ENCODE data around the gene COPB2.
A peak's percentile ranks its signal among the peaks of the same experiment; 100 is the strongest.
"Not testable (repeated sequence)": the region's sequence is repeated elsewhere in the genome, so short reads cannot be mapped to it uniquely, and the experiment has no call there.

The COPB2 gene

DNA sequence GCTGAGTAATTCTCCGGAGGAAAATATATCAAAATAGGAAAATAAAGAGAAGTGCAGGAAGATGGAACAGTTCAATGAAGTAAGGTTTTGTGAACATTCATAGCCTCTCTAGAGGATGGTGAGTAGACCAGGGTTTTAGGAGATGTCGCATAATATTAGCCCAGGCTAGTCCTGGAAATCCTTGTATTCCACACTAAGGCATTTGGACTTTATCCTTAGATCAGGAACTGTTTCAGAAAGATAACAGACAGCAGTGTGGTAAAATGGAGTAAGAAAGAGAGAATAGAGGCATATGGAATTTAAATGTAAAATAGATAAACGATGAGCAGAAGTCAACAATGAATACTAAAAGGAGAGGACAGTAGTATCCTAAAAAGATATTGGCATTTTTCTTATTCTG, 12.1 kb downstream of the COPB2 start:
- no peak for DNase-seq

DNA sequence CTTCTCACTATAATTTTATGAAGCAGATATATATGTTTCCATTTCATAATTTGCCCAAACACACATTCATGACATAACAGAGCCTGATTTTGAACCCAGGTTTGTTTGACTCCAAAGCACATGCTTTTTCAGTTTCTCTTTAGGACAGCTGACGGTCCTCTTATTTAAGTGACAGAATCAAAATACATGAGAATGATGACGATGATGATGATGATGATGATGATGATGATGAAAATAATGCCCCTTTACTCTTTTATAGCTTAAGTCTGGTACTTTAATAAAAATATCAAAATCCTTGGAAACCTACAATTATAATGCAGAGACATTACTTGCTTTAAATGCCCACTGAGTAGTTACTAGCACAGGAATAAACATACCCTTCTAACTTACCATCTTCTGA, 15.3 kb downstream of the COPB2 start:
- no peak for DNase-seq

DNA sequence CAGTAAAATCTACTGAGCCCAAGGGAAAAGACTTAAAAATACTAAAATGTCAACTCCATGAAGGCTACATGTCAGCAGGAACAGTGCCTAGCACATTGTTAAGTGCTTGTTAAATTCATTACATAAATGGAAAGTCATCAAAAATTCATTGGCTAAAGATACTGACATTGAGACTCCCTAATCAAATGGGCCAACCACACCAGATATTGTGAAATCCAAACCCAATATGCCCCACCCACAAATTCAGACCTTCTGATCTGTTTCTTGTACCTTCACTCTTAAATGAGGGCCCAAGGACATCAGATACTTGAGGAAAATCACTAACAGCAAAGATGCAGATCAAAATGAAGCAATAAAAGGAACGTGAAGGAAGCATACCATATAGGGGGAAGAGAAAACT, 24.9 kb downstream of the COPB2 start:
- DNase-seq = no peak

DNA sequence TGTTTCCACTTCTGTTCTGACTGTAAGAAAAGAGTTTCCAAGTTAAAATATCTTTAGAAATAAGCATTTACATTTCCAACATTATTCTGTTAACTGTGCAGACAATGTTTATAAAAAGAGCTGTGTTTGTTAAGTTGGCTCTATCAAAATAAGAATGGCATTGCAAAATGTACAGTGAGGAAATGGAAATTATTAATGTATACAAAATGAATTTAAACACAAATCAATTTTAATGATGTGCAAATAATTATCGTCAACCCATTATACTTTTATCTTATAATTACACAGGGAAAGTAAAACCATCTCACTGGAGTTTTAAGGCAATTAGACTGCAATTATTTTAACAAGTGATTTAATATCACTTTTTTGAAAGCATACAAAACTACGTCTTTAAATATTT, 28.2 kb downstream of the COPB2 start:
- DNase-seq = no peak

DNA sequence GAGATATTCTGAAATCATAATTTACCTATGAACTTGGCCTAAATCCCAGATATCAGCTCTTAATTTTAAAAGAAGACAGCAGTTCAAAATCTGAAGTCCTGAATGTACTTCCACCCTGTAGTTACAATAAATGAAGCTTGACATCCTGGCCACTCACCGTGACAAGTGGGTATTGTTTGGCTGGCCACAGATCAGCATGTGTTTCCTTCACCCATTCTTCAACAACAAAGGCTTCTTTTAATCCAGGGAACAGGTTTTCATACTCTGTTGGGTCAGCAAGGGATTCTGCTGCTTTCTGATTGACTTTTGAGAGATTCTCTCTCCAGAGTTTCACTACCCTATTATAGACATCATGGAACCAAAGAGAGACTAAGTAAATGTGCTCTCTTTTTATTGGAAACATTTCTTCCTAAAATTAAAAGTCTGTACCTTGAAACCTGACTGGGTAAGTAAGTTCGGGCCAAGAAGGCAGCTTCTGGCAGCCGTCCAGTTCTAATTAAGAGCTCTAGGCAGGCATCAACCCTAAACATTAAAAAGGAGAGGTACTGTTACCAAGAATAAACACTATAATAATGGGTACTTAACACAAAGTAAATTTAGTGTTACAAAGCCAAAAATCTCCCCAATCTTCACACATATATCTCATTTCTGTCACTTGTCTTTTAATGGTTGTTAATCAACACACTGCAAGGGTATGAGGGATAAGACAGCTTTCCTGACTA, 30.4 kb downstream of the COPB2 start:
- DNase-seq = no peak

DNA sequence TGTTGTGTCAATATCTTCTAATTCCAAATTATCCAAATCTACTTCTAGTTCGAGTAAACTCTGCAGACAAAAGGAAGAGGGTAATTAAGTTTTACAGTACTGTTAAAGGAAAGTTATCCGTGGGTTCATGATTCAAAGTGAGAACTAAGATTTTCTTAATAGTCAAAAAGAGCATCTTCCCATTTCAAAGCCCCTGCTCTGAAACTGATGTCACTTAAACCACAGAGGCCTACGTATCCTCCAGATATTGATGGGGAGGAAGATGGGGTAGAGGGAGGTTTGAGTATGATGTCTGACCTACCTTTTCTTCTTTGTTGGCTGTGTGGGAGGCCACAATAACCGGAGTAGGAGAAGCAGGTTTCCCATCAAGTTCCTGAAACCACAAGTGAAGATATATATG, 31.5 kb downstream of the COPB2 start:
- DNase-seq = no peak

DNA sequence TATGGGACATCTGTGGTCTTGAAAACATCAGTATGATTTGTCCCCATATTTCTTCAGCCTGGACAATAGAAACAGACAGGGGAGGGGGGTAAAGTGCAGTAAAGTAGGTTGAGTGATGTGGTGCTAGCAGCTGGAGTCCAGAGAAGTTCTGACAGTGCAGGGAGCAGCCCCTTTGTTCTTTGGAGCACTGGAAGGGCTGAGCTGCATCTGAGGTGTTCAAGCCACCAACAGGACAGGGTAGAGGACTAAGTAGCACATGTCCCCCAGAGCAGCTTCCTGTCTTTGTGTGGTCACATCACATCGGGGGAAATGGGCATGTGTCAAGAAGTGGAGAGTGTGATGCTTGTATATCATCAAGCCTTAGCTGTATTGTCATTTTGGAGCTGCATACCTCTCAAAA, 33.6 kb downstream of the COPB2 start:
- DNase-seq = no peak

DNA sequence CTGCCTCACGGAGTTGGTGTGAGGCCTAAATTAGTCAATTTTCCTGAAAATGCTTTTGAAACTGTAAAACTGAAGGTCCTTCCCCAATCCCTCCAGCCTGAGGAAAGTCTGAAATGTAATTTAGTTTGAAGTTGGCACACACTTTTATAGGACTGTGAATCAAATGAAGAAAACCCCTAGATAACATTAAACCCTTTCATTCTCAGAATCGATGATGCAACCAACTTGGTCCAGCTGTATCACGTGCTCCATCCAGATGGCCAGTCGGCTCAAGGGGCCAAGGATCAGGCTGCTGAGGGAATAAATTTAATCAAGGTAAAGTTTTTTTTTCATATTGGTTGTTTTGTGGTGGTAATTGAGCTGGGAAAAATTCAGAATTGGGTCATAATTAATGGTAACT, 34.0 kb downstream of the COPB2 start:
- DNase-seq = no peak

DNA sequence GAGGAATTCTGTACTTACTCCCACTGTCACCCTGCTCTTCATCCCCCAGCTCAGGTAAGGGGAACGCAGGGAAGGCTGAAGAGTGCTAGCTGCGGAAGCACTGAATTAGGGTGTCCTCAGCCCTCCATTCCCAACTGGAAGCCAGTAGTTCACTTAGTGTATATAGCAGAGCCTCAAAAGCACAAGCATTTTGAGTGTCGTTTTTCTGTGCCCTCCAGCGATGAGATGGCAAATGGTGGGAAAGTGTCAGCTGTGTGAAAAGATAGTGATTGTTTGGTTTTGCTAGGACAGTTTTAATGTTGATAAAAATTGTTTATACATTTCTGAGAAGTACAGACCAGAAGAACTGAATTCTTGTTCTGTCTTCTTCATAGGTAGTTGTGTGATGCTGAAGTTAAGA, 34.8 kb downstream of the COPB2 start:
- no peak for DNase-seq

DNA sequence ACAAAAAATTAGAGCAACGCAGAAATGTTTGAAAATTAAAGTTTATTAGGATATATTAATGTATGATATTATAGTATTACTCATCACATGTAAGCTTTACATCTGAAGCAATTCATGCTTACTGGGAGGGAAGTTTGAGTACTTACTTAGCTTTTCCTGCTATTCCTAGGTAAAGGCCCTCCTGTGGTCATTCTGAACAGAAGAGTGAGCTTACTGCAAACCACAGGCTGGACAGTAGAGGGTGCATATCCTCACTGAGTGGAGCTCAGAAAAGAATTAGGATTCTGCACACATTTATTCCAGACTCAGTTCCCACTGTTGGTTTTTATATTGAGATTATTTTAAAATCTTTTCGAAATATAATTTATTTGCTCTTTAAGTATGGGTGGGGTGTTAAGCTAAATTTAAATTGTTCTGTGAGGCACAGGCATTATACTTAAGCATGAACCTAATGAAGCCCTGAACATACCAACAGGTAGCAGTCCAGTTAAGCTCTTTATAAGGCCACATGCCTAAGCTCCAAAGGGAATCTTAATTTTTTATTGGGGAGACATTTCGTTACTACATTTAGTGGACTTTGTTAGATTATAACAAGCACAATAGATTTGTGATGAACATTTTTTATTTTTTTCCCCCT, 35.4 kb downstream of the COPB2 start:
- peak; percentile 12 for DNase-seq

DNA sequence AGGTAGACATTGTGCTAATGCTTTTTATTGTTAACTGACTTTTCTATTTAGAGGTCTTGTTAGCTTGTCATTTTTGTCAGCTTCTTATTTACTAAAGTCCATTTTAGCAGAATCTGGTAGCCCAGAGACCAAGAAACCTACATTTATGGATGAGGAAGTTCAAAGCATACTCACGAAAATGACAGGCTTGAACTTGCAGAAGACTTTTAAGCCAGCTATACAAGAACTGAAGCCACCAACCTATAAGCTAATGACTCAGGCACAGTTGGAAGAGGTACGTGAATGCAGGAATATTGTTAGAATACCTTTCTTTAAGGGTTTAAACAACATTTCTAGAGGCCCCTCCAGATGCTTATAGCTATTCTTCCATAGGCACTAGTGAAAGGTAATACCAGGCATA, 42.7 kb downstream of the COPB2 start:
- DNase-seq = no peak

DNA sequence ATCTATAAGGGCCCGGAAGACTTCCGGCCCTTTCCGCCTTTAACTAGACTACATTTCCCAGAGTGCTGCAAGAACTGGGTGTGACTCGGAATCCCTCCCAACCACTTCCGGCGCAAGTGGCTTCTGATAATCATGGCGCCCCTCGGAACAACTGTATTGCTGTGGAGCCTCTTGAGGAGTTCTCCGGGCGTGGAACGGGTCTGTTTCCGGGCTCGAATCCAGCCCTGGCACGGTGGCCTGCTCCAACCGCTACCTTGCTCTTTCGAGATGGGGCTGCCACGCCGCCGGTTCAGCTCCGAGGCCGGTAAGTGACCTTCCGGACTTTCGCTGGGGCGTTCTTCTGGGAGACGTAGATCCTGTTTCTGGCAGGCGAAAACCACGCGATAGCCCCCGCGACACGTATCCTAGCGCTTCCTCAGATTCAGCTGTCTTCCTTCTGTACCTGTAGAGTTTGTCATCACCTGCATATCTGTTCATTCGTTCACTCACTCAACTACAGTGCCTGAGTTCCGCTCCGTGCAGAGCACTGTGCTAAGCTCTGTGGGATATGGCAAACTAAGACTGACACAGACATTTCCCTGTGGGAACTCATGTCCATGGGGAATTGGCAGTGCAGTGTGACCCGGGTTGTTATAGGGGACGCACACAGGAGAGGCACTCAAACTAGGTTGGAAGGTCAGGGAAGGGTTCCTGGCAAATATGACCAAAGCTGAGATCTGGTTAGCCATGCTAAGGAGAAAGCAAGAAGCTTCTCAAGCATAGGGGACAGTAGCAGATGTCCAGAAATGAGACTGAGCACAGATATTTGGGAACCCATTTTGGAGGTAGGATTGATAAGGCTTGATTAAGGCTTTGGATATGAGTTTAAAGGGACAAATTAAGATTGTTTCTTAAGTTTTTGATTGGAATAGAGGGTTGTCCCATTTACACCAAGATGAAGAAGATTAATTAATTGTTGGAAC, 45.3 kb downstream of the COPB2 start, which contains the start of gene MRPS22:
MRPS22 (plus strand) TSS at position 126 of the 962 bp plus-strand sequence; CDS start at position 133, 7 bp downstream.
- DNase-seq = peak; percentile 75

DNA sequence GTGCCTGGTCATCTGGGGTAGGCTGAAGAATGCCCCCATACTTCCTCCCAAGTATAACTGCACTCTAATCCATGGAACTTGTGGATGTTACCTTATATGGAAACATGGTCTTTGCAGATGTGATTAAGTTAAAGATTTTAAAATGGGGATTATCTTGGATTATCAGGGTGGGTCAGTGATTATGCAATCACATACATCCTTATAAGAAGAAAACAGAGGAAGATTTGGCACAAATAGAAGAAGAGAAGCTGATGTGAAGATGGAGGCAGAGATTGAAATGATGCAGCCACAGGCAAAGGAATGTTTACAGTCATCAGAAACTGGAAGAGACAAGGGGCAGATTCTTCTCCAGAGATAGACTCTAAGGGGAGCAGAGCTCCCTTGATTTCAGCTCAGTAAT, 47.4 kb downstream of the COPB2 start:
- no peak for DNase-seq

DNA sequence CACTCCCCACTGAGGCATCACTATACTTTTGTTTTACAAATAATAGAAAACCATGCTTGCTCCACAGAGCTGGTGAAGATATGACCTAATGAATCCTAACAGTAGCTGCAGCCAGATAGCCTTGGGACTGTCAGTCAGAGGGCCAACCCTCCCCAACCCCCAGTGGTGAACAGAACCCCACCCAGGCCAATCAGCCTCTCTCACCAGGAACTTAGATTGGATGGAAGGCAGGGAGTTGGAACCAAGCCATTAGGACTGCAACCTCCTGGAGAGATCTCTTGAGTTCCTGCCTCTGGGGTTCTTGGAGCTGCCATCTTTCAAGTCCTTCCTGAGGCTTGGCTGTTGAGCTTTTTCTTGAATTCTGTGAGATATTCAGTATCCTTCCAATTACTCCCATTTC, 48.7 kb downstream of the COPB2 start:
- DNase-seq = no peak

DNA sequence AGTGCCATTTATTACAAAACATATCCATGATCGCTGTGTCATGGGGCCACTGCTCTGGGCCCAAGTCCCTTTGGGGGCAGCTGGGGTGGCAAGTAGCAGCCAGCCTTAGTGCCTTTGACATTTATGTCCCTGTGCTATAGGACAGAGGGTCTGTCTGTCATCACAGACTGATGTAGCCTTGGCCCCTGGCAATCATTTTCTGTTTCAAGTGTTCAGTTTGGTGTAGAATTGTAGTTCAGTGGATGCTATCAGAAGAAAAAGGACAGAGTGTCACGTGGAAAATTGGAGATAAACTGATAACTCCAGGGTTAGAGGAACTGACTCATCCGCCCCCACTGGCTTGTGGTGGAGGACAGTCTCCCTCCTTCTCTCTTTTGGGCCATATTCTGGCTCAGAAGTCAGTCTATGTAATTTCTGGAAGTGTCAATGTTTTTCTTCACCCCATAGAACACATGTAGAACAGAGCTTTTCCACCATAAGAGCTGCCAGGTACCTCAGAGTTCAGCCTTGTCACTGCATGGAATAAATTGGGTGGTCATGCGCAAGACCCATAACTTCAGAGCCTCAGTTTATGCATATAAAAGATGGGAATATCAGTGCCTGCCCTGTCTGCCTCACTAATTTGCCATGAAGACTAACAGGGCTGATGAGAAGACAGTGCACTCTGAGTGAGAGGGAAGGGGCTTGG, 50.1 kb downstream of the COPB2 start:
- DNase-seq = no peak

DNA sequence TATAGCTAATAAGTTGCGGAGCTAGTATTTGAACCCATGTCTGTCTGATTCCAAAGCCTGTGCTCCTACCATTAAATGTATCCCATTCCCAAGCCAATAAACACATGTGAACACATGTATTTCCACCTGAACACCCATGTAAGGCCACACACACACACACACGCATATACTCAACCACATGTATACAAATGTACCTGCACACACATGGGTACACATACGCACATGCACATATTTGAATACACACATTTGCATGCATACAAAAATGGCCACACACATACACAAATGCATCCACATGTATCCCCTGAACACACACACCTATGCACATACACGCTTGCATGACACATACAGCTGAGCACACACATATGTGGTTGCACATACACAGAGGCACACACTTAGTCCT, 51.0 kb downstream of the COPB2 start:
- DNase-seq = no peak

DNA sequence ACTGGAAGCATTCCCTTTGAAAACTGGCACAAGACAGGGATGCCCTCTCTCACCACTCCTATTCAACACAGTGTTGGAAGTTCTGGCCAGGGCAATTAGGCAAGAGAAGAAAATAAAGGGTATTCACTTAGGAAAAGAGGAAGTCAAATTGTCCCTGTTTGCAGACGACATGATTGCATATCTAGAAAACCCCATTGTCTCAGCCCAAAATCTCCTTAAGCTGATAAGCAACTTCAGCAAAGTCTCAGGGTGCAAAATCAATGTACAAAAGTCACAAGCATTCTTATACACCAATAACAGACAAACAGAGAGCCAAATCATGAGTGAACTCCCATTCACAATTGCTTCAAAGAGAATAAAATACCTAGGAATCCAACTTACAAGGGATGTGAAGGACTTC, 54.8 kb downstream of the COPB2 start:
- not testable (repeated sequence) for DNase-seq

DNA sequence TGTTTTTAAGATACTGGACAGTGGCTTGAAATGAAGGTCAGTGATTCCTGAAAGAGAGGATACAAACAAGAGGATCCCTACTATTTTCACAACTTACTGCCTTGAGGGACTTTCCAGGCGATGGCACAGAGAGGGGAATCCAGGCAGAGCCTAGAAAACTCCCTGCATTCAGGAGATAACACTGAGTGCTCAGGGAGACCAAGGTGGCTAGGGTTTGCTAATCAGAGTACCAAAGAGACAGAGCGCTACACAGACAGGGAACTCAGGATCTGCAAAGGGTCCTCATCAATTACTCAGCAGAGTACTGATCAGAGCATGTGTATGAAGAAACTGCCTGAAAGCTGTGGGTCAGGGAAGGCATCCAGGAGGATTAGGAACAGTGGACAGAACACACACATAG, 57.4 kb downstream of the COPB2 start:
- no peak for DNase-seq

DNA sequence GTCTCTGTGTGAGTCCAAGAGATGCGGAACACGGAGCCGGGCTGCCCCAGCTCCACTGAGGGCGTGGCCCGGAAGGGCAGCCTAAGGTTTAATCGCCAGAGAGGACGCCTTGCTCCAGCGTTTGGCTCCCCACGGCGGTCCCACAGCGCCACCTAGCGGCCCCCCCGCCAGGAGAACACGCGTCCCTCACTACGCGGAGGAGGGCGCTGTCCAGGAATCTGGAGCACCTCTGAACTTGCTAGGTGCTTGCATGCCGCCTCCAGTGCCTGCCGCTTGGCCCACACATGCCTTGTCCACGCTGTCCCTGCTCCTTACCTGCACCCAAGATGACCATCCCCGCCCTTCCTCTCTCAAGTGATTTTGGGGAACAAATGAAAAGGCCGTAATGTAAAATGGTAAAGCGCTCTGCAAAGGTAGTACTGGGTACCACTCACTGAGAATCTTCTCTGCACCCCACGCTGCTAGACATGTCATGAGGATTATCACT, 60.0 kb downstream of the COPB2 start:
- DNase-seq = peak; percentile 51

DNA sequence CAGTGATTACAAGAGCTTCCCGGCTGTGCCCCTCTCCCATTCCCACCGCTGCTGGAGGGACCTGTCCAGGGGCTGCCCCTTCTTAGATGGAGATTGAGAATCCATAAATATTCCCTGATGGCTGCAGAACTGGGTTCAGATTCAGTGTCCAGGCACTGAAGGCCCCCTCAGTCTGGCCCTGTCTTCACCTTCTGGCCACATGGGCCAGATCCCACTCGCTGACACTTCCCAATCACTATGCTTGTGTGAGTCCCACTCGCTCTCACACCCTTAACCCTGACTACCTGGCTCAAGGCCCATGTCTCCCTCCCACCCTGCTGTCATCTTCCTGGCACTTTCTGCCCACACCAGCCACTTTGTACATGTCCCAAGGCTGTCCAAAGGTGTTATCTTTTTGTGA, 61.1 kb downstream of the COPB2 start:
- DNase-seq = no peak

DNA sequence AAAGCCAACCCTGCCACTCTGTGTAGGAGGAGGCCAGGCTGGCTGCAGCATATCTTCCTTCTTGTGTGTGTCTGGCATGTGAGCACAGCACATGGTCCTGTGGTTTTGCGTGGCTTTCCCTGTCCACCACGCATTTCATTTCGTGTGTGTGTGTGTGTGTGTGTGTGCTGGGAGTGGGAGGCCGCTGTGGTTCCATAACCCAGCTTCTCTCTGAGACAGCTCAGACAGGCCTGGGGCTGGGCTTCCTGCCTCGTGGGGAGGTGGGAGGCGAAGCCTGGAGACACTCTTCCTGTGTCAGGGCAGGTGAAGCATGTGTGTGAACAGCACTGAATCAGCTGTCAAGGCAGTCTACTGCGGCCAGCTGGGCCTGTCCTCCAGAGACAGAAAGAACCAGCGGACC, 61.6 kb downstream of the COPB2 start:
- DNase-seq = no peak

DNA sequence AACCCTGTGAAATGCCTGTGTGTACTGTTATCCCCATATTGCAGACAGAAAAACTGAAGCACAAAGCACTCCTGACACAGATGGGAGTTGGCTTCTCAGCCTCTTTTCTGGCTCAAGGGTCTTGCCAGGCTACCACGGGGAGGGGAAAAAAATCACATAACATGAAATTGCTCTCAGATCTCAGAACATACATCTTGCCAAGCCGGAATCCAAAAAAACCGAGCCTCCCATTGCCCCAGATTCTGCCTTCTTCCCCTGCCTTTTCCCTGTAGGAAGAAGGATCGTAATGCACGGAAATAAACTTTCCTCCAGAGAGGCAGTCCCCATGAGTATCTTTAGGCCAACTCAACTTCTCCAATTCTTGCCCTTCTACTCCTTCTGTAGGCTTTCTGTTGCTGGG, 62.2 kb downstream of the COPB2 start:
- DNase-seq = no peak

DNA sequence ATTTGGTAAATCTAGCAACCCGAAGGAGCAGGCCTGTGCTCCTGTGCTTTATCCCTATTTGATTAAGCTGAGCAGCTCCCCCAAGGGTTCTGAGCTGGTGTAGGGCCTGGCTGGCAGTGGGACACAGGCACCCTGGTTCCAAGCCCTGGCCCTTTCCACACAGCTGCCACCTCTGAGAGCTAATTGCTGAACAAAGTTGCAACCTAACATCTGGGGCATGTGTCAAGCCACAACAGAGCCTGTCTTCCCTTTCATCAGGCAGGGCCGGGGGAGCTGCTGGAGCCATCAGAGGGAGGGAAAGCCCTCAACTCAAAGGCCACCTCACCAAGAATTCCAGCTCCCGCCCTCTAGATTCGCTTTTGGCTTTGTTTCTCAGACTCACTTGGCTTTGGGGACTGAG, 62.7 kb downstream of the COPB2 start:
- no peak for DNase-seq
